GM12865 (cell line): ENCODE measurements around the gene KCTD2.
A peak's percentile ranks its signal among the peaks of the same experiment; 100 is the strongest.
"Not testable (repeated sequence)": the region's sequence is repeated elsewhere in the genome, so short reads cannot be mapped to it uniquely, and the experiment has no call there.

Experiments used
- DNase-seq: peaks from one replicate; pipeline ENCODE4 v3.0.0; 2010; ENCODE audit warnings: low read depth
- H3K4me3 ChIP-seq: 2 replicates; pipeline ENCODE4 v1.5.1; 2011; ENCODE audit warnings: mild to moderate bottlenecking, low read depth, low read length, control low read depth
- CTCF ChIP-seq: IDR thresholded peaks from 2 replicates; pipeline ENCODE4 v1.5.1; 2011; ENCODE audit warnings: low read length, control low read depth, low read depth, inconsistent platforms; ENCODE audit not compliant: insufficient read depth; ENCODE audit errors: missing control alignments

KCTD2 gene

GRCh38 chr17:75033346-75034235 lies 13.4 kb upstream of the KCTD2 start:
- DNase-seq = peak; percentile 90
- no peak for TF ChIP-seq CTCF

GRCh38 chr17:75034236-75034908 lies 12.7 kb upstream of the KCTD2 start:
- DNase-seq = peak; percentile 95
- peak overlapping the region; percentile 73 for H3K4me3 ChIP-seq
- no peak for TF ChIP-seq CTCF

More at GRCh38 chr17:75033346-75034235, 13.4 kb upstream of the KCTD2 start:
- peak overlapping the region; percentile 73 for H3K4me3 ChIP-seq

GRCh38 chr17:75036643-75037268 lies 10.3 kb upstream of the KCTD2 start:
- H3K4me3 ChIP-seq = no peak overlapping the region
- TF ChIP-seq CTCF = no peak
- DNase-seq = no peak

- DNase-seq = no peak
- TF ChIP-seq CTCF = no peak
- no peak overlapping the region for H3K4me3 ChIP-seq
Measured at GRCh38 chr17:75039238-75039637, 7.8 kb upstream of the KCTD2 start.

GRCh38 chr17:75041656-75042280 lies 5.3 kb upstream of the KCTD2 start:
- no peak overlapping the region for H3K4me3 ChIP-seq
- no peak for TF ChIP-seq CTCF
- no peak for DNase-seq

- not testable (repeated sequence) for H3K4me3 ChIP-seq
Measured at GRCh38 chr17:75043789-75044188, 3.2 kb upstream of the KCTD2 start.

GRCh38 chr17:75044716-75045115 lies 2.3 kb upstream of the KCTD2 start:
- no peak for TF ChIP-seq CTCF
- no peak for DNase-seq
- H3K4me3 ChIP-seq = no peak overlapping the region

More at GRCh38 chr17:75043789-75044188, 3.2 kb upstream of the KCTD2 start:
- DNase-seq = not testable (repeated sequence)

- DNase-seq = not testable (repeated sequence)
- peak overlapping the region; percentile 89 for H3K4me3 ChIP-seq
Measured at GRCh38 chr17:75045946-75046406, 1.0 kb upstream of the KCTD2 start.
